AG09319 (cell line): Measurements from ENCODE around the gene KXD1.
"Not testable (repeated sequence)": the region's sequence is repeated elsewhere in the genome, so short reads cannot be mapped to it uniquely, and the experiment has no call there.

Source experiments
- DNase-seq: peaks from one replicate; pipeline ENCODE4 v3.0.0-alpha.2; 2010; ENCODE audit warnings: low read depth; ENCODE audit errors: extremely low read depth
- CTCF ChIP-seq: IDR thresholded peaks from 2 replicates; pipeline ENCODE4 v1.5.1; 2011; ENCODE audit warnings: low read depth, mild to moderate bottlenecking, inconsistent platforms, low read length, moderate library complexity

KXD1 gene

GRCh38 chr19:18537431-18537830 is 20.2 kb upstream of the KXD1 start:
- TF ChIP-seq CTCF = no peak
- no peak for DNase-seq

- TF ChIP-seq CTCF = no peak
- no peak for DNase-seq
These were observed 19.6 kb upstream of the KXD1 start for GRCh38 chr19:18538115-18538514.

- TF ChIP-seq CTCF = no peak
These were observed 18.3 kb upstream of the KXD1 start for GRCh38 chr19:18539372-18539771.

DNA sequence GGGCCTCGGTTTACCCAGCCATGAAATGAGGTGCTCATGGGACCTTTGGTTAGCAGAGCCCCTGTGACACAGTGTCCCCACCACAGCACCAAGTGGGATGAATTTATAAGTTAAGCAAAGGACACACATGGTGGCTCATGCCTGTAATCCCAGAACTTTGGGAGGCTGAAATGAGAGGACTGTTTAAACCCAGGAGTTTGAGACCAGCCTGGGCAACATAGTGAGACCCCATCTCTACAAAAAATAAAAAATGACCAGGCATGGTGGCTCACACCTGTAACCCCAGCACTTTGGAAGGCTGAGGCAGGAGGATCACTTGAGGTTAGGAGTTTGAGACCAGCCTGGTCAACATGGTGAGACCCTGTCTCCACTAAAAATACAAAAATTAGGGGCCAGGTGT is 17.5 kb upstream of the KXD1 start:
- DNase-seq = not testable (repeated sequence)

More at GRCh38 chr19:18539372-18539771, 18.3 kb upstream of the KXD1 start:
- no peak for DNase-seq

- DNase-seq = no peak
- TF ChIP-seq CTCF = no peak
These were observed 16.2 kb upstream of the KXD1 start for GRCh38 chr19:18541258-18541991.

DNA sequence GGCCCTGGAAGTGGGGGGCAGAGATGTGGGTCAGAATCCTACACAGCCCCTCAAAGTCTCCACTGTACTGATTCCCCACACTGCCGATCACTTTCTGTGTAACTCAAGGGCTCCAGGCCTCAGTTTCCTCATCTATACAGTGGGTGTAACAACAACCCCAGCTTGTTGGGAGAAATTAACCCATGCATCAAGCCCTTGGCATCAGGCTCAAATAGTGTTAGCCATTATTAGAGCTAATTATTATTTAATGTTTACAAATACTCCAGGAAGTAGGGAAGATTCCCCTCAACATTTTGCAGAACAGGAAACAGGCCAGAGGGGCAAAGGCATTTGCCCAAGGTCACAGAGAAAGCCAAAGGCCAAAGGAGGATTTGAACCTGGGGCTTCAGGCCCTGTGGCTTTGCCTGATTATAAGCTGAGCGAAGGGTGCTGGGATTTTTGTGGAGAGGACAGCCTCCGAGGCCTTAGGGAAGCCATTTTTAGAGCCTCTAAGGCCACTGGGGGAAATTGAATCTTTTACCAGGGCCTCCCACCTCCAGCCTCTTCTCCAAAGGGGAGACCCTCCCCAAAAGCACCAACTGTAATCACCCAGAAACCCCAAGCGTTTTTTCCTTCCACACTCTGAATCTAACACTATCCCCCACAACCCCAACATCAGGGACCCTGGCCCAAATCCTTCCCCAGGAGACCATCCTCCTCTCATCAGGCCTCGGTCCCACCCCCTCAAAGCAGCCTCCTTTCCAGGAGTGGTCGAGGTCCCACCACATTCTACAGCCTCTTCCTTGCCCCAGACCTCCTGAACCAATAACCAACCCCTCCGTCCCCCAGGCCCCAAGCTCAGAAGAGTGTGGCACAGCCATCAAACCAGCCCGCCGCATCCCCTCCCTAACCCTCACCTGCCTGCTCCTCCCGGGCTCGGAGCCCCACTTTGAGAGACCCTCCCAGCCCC is 15.4 kb upstream of the KXD1 start:
- no peak for TF ChIP-seq CTCF

GRCh38 chr19:18542941-18543813 is 14.5 kb upstream of the KXD1 start, which contains the start of gene FKBP8:
Gene FKBP8 (minus strand): TSS chr19:18543573. CDS start chr19:18541970, 1,603 bp downstream.
- no peak for TF ChIP-seq CTCF
- DNase-seq = peak; percentile 72

More for the DNA sequence above, 15.4 kb upstream of the KXD1 start:
- DNase-seq = no peak
